Neural progenitor cell (in vitro differentiated cells): ENCODE results near the gene RPL5.

ENCODE experiments used
- EZH2 ChIP-seq: fragments of 200-600 bp; sonication (generic); IDR thresholded peaks from 2 replicates; pipeline ENCODE4 v1.6.1; 2017; ENCODE audit warnings: antibody characterized with exemption, mild to moderate bottlenecking, moderate library complexity
- EZH2phosphoT487 ChIP-seq: fragments of 200-600 bp; sonication (generic); IDR thresholded peaks from 2 replicates; pipeline ENCODE4 v1.6.1; 2017; ENCODE audit warnings: antibody characterized with exemption
- TF ChIP-seq, protein P1 (sequence below): fragments of 200-600 bp; sonication (generic); IDR thresholded peaks from 2 replicates; pipeline ENCODE4 v1.5.1; 2017; ENCODE audit warnings: antibody characterized with exemption, mild to moderate bottlenecking

DNA sequence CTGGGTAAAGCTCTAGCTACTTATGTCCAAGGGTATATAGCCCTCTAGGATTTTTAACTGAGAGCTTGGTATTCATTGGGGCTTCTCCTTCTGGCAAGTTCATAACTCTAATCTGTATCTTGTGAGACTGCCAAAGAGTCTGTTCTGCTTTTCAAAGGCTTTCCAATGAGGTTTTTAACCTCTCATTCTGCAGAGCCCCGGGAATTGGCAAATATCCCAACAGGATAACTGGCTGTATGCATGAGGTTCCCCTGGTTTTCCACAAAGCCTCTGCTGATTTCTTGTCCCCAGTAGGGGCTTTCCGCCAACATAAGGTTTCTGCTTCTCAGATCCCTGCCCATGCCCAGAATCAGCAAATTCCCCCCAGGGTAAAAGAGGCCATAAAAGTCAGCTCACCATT is 40.9 kb downstream of the RPL5 start:
- TF ChIP-seq, protein P1, sequence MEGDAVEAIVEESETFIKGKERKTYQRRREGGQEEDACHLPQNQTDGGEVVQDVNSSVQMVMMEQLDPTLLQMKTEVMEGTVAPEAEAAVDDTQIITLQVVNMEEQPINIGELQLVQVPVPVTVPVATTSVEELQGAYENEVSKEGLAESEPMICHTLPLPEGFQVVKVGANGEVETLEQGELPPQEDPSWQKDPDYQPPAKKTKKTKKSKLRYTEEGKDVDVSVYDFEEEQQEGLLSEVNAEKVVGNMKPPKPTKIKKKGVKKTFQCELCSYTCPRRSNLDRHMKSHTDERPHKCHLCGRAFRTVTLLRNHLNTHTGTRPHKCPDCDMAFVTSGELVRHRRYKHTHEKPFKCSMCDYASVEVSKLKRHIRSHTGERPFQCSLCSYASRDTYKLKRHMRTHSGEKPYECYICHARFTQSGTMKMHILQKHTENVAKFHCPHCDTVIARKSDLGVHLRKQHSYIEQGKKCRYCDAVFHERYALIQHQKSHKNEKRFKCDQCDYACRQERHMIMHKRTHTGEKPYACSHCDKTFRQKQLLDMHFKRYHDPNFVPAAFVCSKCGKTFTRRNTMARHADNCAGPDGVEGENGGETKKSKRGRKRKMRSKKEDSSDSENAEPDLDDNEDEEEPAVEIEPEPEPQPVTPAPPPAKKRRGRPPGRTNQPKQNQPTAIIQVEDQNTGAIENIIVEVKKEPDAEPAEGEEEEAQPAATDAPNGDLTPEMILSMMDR, result no peak
- TF ChIP-seq EZH2phosphoT487 (no peak), EZH2 (no peak)
